GM23338 (cell line): ENCODE measurements around the gene PPFIBP2. TPM values are rescaled to one million over a fixed set of nuclear protein-coding genes. Genes with fewer than 3 reads are reported as not detected.
A peak's percentile ranks its signal among the peaks of the same experiment; 100 is the strongest.

Source experiments
- ATAC-seq: fragments of 200-7000 bp; cut with Tn5 transposase; 3 replicates; pipeline ENCODE4 v1.9.1; 2020
- DNase-seq: peaks from one replicate; pipeline ENCODE4 v3.0.0-alpha.2; 2015; ENCODE audit warnings: low spot score
- H2AFZ ChIP-seq: fragments of 200-600 bp; sonication (generic); 2 replicates; pipeline ENCODE4 v1.8.0; 2016; ENCODE audit warnings: antibody characterized with exemption, mild to moderate bottlenecking, moderate library complexity
- H3F3A ChIP-seq: fragments of 200-600 bp; sonication (generic); replicated peaks from 2 replicates; pipeline ENCODE4 v1.8.0; 2017; ENCODE audit warnings: antibody characterized with exemption, mixed run types, low read depth
- H3K27ac ChIP-seq: fragments of 200-600 bp; sonication (generic); 2 replicates; pipeline ENCODE4 v1.6.1; 2016; ENCODE audit warnings: low read depth
- H3K27me3 ChIP-seq: fragments of 200-600 bp; sonication (generic); 2 replicates; pipeline ENCODE4 v1.8.0; 2016; ENCODE audit warnings: mild to moderate bottlenecking, mixed run types, moderate library complexity; ENCODE audit not compliant: insufficient read depth
- H3K36me3 ChIP-seq: fragments of 200-600 bp; sonication (generic); 2 replicates; pipeline ENCODE4 v1.8.0; 2016; ENCODE audit warnings: mild to moderate bottlenecking; ENCODE audit not compliant: insufficient read depth
- H3K4me1 ChIP-seq: fragments of 200-600 bp; sonication (generic); 2 replicates; pipeline ENCODE4 v1.8.0; 2016; ENCODE audit warnings: mild to moderate bottlenecking, moderate library complexity; ENCODE audit not compliant: insufficient read depth
- H3K4me2 ChIP-seq: fragments of 200-600 bp; sonication (generic); 2 replicates; pipeline ENCODE4 v1.7.1; 2017; ENCODE audit warnings: mixed run types
- H3K4me3 ChIP-seq: fragments of 200-600 bp; sonication (generic); 2 replicates; pipeline ENCODE4 v1.6.1; 2016; ENCODE audit warnings: mixed run types
- H3K79me2 ChIP-seq: fragments of 200-600 bp; sonication (generic); replicated peaks from 2 replicates; pipeline ENCODE4 v1.8.0; 2017; ENCODE audit warnings: mild to moderate bottlenecking; ENCODE audit not compliant: insufficient read depth
- H3K9me2 ChIP-seq: fragments of 200-600 bp; sonication (generic); 2 replicates; pipeline ENCODE4 v1.8.0; 2017; ENCODE audit not compliant: insufficient read depth
- H4K20me1 ChIP-seq: fragments of 200-600 bp; sonication (generic); replicated peaks from 2 replicates; pipeline ENCODE4 v1.8.0; 2017; ENCODE audit warnings: mild to moderate bottlenecking; ENCODE audit not compliant: insufficient read depth
- H3K27ac Mint-ChIP-seq: 2 replicates; pipeline ENCODE4 v1.8.0; 2020; ENCODE audit warnings: inconsistent platforms, mild to moderate bottlenecking, moderate library complexity, mixed read lengths
- H3K27me3 Mint-ChIP-seq: 3 replicates; pipeline ENCODE4 v1.8.0; 2022; ENCODE audit warnings: low read depth, mild to moderate bottlenecking, moderate library complexity, mixed read lengths, inconsistent platforms; ENCODE audit not compliant: insufficient read depth, poor library complexity
- H3K36me3 Mint-ChIP-seq: 3 replicates; pipeline ENCODE4 v1.8.0; 2021; ENCODE audit warnings: low read depth, mild to moderate bottlenecking, inconsistent platforms, moderate library complexity, mixed read lengths
- H3K4me1 Mint-ChIP-seq: 3 replicates; pipeline ENCODE4 v1.8.0; 2020; ENCODE audit warnings: mild to moderate bottlenecking, inconsistent platforms, mixed read lengths
- H3K4me3 Mint-ChIP-seq: 3 replicates; pipeline ENCODE4 v1.8.0; 2021; ENCODE audit warnings: moderate library complexity, mild to moderate bottlenecking, inconsistent platforms, mixed read lengths
- H3K9me3 Mint-ChIP-seq: 3 replicates; pipeline ENCODE4 v1.8.0; 2020; ENCODE audit warnings: moderate library complexity, mild to moderate bottlenecking, inconsistent platforms, mixed read lengths
- EZH2phosphoT487 ChIP-seq: fragments of 200-600 bp; sonication (generic); IDR thresholded peaks from one replicate; pipeline ENCODE4 v1.8.1; 2018; ENCODE audit warnings: antibody characterized with exemption; ENCODE audit not compliant: unreplicated experiment
- STAT1 ChIP-seq: IDR thresholded peaks from one replicate; pipeline ENCODE4 v1.6.1; 2016; ENCODE audit warnings: antibody characterized with exemption; ENCODE audit not compliant: unreplicated experiment
- polyA plus RNA-seq: library from polyadenylated mRNA; unstranded; fragments of >200 nt; fragmentation: Nextera tagmentation; extraction: Ambion mirVana; gene quantifications from 2 replicates; pipeline ENCODE4 v1.2.1, GENCODE V29; 2016
- total RNA-seq: library from RNA; depleted of rRNA; stranded (reverse); fragments of >200 nt; shearing (Covaris generic); gene quantifications from 2 replicates; pipeline ENCODE4 v1.2.3, GENCODE V29; 2014
- TF ChIP-seq, protein P1 (sequence below): IDR thresholded peaks from one replicate; pipeline ENCODE4 v1.6.1; 2018; ENCODE audit warnings: antibody characterized with exemption; ENCODE audit not compliant: unreplicated experiment
- TF ChIP-seq, protein P2 (sequence below), 2 experiments: fragments of 200-600 bp in 1 of 2; sonication (generic) in 1 of 2; conservative IDR thresholded peaks; 2 replicates each; pipeline versions ENCODE4 v1.5.1 to v1.6.1; 2016 to 2017; ENCODE audit warnings: antibody characterized with exemption in 2 of 2, low read depth in 2 of 2, mild to moderate bottlenecking in 2 of 2, moderate library complexity in 1 of 2
- TF ChIP-seq, protein P3 (sequence below): fragments of 250-450 bp; sonication (Bioruptor Pico); IDR thresholded peaks from 2 replicates; pipeline ENCODE4 v1.5.0; 2020; ENCODE audit warnings: mild to moderate bottlenecking, moderate library complexity

PPFIBP2 gene
- total and polyA plus RNA-seq, 2 experiments from 2014 or later: 7.1 to 14.8 TPM

DNA sequence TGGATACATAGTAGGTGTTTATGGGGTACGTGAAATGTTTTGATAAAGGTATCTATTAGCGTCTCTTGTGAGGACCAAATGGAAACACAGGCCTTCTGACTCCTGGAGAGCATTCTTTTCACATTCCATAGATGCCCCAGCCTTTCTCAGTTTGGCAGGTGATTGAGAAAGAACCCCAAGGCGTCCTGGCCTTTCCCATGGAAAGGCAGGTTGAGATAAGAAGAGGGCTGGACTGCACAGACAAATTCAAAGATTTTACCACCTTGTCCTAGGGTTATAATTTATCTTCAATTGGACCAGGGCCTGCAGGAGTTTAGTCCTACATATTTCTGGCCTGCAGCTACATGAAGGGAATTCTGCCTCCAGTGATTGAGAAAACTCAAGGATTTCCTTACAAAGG, 29.2 kb upstream of the PPFIBP2 start (continued):
- TF ChIP-seq, protein P1, sequence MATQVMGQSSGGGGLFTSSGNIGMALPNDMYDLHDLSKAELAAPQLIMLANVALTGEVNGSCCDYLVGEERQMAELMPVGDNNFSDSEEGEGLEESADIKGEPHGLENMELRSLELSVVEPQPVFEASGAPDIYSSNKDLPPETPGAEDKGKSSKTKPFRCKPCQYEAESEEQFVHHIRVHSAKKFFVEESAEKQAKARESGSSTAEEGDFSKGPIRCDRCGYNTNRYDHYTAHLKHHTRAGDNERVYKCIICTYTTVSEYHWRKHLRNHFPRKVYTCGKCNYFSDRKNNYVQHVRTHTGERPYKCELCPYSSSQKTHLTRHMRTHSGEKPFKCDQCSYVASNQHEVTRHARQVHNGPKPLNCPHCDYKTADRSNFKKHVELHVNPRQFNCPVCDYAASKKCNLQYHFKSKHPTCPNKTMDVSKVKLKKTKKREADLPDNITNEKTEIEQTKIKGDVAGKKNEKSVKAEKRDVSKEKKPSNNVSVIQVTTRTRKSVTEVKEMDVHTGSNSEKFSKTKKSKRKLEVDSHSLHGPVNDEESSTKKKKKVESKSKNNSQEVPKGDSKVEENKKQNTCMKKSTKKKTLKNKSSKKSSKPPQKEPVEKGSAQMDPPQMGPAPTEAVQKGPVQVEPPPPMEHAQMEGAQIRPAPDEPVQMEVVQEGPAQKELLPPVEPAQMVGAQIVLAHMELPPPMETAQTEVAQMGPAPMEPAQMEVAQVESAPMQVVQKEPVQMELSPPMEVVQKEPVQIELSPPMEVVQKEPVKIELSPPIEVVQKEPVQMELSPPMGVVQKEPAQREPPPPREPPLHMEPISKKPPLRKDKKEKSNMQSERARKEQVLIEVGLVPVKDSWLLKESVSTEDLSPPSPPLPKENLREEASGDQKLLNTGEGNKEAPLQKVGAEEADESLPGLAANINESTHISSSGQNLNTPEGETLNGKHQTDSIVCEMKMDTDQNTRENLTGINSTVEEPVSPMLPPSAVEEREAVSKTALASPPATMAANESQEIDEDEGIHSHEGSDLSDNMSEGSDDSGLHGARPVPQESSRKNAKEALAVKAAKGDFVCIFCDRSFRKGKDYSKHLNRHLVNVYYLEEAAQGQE: no peak

DNA sequence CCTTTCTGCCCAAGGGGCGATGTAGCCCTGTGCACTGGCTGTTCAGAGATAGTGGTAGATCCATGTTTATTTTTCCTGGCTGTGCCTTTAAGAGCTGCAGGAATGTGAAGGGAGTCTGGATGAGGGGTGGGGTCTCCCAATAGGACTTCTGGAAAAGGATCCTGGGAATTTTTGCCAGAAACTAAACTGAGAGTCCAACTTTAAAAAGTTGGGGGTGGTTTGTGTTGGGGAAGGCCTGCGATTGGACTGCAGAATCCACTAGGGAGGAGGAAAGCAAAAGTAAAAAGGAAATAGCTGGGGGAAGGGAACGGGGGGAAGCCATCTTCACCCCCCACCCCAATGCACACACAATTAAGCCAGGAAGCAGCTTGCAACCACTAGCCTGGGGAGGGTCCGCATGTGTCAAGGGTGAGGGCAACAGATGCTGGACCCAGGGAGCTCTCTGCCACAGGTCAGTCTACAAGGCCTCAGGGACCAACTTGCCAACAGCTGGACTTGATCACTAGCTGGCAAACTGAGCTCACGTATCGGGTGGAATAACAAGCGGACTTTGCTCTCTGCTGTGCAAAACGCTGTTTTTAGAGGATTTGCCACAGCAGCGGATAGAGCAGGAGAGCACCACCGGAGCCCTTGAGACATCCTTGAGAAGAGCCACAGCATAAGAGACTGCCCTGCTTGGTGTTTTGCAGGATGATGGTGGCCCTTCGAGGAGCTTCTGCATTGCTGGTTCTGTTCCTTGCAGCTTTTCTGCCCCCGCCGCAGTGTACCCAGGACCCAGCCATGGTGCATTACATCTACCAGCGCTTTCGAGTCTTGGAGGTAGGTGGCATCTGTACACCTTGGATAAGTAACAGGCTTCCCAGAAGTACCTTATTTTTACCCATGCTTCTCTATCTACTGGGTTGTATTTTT, 28.4 kb upstream of the PPFIBP2 start, which contains the start of gene OLFML1:
Gene OLFML1, plus strand, starts transcription at position 321 of the 912 bp plus-strand sequence. Its CDS starts 370 bp downstream, at position 691.
- Histone ChIP-seq H2AFZ (peak within 1 kb of the TSS; percentile 15; the same call in 1 of the 2 replicates), H3K4me3 (no peak within 1 kb of the TSS), H3K36me3 (no peaks in the 10 kb centered on the region), H3K9me2 (peaks cover 19% of the 10 kb centered on the region), H3K27me3 (no peaks in the 10 kb centered on the region), H3K27ac (peak within 1 kb of the TSS; percentile 32; the same call in 1 of the 2 replicates), H3K4me1 (peaks cover 10% of the 10 kb centered on the region; the same call in 1 of the 2 replicates), H4K20me1 (no peaks in the 10 kb centered on the region), H3F3A (no peaks in the 10 kb centered on the region), H3K79me2 (no peaks in the 10 kb centered on the region), H3K4me2 (peak within 1 kb of the TSS; percentile 14; the same call in 1 of the 2 replicates)
- no peak within 1 kb of the TSS; the same call in 2 of the 3 replicates for H3K4me3 Mint-ChIP-seq
- H3K36me3 Mint-ChIP-seq: no peaks in the 10 kb centered on the region
- no peak for ATAC-seq
- TF ChIP-seq, protein P2, sequence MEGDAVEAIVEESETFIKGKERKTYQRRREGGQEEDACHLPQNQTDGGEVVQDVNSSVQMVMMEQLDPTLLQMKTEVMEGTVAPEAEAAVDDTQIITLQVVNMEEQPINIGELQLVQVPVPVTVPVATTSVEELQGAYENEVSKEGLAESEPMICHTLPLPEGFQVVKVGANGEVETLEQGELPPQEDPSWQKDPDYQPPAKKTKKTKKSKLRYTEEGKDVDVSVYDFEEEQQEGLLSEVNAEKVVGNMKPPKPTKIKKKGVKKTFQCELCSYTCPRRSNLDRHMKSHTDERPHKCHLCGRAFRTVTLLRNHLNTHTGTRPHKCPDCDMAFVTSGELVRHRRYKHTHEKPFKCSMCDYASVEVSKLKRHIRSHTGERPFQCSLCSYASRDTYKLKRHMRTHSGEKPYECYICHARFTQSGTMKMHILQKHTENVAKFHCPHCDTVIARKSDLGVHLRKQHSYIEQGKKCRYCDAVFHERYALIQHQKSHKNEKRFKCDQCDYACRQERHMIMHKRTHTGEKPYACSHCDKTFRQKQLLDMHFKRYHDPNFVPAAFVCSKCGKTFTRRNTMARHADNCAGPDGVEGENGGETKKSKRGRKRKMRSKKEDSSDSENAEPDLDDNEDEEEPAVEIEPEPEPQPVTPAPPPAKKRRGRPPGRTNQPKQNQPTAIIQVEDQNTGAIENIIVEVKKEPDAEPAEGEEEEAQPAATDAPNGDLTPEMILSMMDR (conservative IDR thresholded peaks at IDR 0.05; ENCODE audit: low read depth in 2 of 2): no peak
- TF ChIP-seq, protein P3, sequence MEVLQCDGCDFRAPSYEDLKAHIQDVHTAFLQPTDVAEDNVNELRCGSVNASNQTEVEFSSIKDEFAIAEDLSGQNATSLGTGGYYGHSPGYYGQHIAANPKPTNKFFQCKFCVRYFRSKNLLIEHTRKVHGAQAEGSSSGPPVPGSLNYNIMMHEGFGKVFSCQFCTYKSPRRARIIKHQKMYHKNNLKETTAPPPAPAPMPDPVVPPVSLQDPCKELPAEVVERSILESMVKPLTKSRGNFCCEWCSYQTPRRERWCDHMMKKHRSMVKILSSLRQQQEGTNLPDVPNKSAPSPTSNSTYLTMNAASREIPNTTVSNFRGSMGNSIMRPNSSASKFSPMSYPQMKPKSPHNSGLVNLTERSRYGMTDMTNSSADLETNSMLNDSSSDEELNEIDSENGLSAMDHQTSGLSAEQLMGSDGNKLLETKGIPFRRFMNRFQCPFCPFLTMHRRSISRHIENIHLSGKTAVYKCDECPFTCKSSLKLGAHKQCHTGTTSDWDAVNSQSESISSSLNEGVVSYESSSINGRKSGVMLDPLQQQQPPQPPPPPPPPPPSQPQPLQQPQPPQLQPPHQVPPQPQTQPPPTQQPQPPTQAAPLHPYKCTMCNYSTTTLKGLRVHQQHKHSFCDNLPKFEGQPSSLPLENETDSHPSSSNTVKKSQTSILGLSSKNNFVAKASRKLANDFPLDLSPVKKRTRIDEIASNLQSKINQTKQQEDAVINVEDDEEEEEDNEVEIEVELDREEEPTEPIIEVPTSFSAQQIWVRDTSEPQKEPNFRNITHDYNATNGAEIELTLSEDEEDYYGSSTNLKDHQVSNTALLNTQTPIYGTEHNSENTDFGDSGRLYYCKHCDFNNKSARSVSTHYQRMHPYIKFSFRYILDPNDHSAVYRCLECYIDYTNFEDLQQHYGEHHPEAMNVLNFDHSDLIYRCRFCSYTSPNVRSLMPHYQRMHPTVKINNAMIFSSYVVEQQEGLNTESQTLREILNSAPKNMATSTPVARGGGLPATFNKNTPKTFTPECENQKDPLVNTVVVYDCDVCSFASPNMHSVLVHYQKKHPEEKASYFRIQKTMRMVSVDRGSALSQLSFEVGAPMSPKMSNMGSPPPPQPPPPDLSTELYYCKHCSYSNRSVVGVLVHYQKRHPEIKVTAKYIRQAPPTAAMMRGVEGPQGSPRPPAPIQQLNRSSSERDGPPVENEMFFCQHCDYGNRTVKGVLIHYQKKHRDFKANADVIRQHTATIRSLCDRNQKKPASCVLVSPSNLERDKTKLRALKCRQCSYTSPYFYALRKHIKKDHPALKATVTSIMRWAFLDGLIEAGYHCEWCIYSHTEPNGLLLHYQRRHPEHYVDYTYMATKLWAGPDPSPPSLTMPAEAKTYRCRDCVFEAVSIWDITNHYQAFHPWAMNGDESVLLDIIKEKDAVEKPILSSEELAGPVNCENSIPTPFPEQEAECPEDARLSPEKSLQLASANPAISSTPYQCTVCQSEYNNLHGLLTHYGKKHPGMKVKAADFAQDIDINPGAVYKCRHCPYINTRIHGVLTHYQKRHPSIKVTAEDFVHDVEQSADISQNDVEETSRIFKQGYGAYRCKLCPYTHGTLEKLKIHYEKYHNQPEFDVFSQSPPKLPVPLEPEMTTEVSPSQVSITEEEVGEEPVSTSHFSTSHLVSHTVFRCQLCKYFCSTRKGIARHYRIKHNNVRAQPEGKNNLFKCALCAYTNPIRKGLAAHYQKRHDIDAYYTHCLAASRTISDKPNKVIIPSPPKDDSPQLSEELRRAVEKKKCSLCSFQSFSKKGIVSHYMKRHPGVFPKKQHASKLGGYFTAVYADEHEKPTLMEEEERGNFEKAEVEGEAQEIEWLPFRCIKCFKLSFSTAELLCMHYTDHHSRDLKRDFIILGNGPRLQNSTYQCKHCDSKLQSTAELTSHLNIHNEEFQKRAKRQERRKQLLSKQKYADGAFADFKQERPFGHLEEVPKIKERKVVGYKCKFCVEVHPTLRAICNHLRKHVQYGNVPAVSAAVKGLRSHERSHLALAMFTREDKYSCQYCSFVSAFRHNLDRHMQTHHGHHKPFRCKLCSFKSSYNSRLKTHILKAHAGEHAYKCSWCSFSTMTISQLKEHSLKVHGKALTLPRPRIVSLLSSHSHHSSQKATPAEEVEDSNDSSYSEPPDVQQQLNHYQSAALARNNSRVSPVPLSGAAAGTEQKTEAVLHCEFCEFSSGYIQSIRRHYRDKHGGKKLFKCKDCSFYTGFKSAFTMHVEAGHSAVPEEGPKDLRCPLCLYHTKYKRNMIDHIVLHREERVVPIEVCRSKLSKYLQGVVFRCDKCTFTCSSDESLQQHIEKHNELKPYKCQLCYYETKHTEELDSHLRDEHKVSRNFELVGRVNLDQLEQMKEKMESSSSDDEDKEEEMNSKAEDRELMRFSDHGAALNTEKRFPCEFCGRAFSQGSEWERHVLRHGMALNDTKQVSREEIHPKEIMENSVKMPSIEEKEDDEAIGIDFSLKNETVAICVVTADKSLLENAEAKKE: no peak
- TF ChIP-seq EZH2phosphoT487 (no peak), STAT1 (no peak)
- no peaks in the 10 kb centered on the region for H3K9me3 Mint-ChIP-seq
- H3K27ac Mint-ChIP-seq: peak within 1 kb of the TSS; percentile 35; the same call in 1 of the 2 replicates
- H3K4me1 Mint-ChIP-seq: peaks cover 22% of the 10 kb centered on the region
- peaks cover 4% of the 10 kb centered on the region for H3K27me3 Mint-ChIP-seq
- no peak for DNase-seq
